Common myeloid progenitor, CD34-positive (primary cell): Measurements from ENCODE around the gene DDHD1.

Experiments
- CTCF ChIA-PET: fragments of 350-600 bp; sonication (Branson Sonifier 250); formaldehyde crosslinking; loops from one replicate; lab custom pipeline; 2021; ENCODE audit warnings: antibody characterized with exemption; lab: Charles Lee
- POLR2A ChIA-PET: fragments of 350-600 bp; sonication (Branson Sonifier 250); formaldehyde crosslinking; loops from one replicate; lab custom pipeline; 2021; ENCODE audit warnings: antibody characterized with exemption; lab: Charles Lee
- DNase-seq, 3 donors: peaks; one replicate each; pipeline versions ENCODE4 v3.0.0 to v3.0.0-alpha.2; 2013
- H3K27ac ChIP-seq, 2 experiments: 1 replicate in 1 of 2; 2 replicates in 1 of 2; pipeline ENCODE4 v1.7.0; 2013; ENCODE audit warnings: inconsistent platforms in 2 of 2, low read length in 2 of 2, mild to moderate bottlenecking in 2 of 2, low read depth in 1 of 2, moderate library complexity in 1 of 2; ENCODE audit not compliant: severe bottlenecking in 2 of 2, insufficient read depth in 1 of 2, poor library complexity in 1 of 2
- H3K27me3 ChIP-seq, 5 experiments: replicated peaks in 2 of 5; 1 replicate in 3 of 5; 2 replicates in 2 of 5; pipeline versions ENCODE4 v1.6.1 to v1.7.0; 2013; ENCODE audit warnings: low read length in 4 of 5, mild to moderate bottlenecking in 2 of 5, moderate library complexity in 2 of 5, inconsistent platforms in 1 of 5; ENCODE audit not compliant: insufficient read depth in 5 of 5, control insufficient read depth in 4 of 5
- H3K36me3 ChIP-seq, 4 experiments: 1 replicate in 2 of 4; 2 replicates in 2 of 4; pipeline versions ENCODE4 v1.6.1 to v1.7.0; 2013; ENCODE audit warnings: low read length in 3 of 4, control low read depth in 1 of 4, mild to moderate bottlenecking in 1 of 4; ENCODE audit not compliant: control insufficient read depth in 4 of 4, insufficient read depth in 4 of 4
- H3K4me1 ChIP-seq, 4 experiments: 1 replicate in 3 of 4; 2 replicates in 1 of 4; pipeline versions ENCODE4 v1.6.1 to v1.7.1; 2013; ENCODE audit warnings: low read length in 3 of 4, mild to moderate bottlenecking in 3 of 4, control low read depth in 1 of 4, inconsistent platforms in 1 of 4, moderate library complexity in 1 of 4; ENCODE audit not compliant: control insufficient read depth in 4 of 4, insufficient read depth in 4 of 4; ENCODE audit errors: control extremely low read depth in 1 of 4
- H3K4me3 ChIP-seq, 7 experiments: 1 replicate in 4 of 7; 2 replicates in 3 of 7; pipeline versions ENCODE4 v1.5.1 to v1.7.0; 2013; ENCODE audit warnings: mild to moderate bottlenecking in 7 of 7, low read length in 6 of 7, moderate library complexity in 6 of 7, inconsistent platforms in 2 of 7, low read depth in 2 of 7, control low read depth in 1 of 7; ENCODE audit not compliant: insufficient read depth in 4 of 7, control insufficient read depth in 1 of 7; ENCODE audit errors: extremely low read depth in 1 of 7
- H3K9me3 ChIP-seq, 5 experiments: 1 replicate in 4 of 5; 2 replicates in 1 of 5; pipeline versions ENCODE4 v1.6.1 to v1.7.1; 2013; ENCODE audit warnings: low read length in 4 of 5, mild to moderate bottlenecking in 2 of 5, inconsistent platforms in 1 of 5, low read depth in 1 of 5, moderate library complexity in 1 of 5; ENCODE audit not compliant: control insufficient read depth in 4 of 5, insufficient read depth in 2 of 5; ENCODE audit errors: control extremely low read depth in 1 of 5
- WGBS: methylation state at CpG from one replicate; pipeline ENCODE4 v1.1.5; 2013; ENCODE audit not compliant: insufficient coverage; 5-methylcytosine and 5-hydroxymethylcytosine counted together

DDHD1 gene

GRCh38 chr14:53035336-53036210, 117.5 kb downstream of the DDHD1 start:
- no peaks in the 10 kb centered on the region for H3K27me3 ChIP-seq
- H3K36me3 ChIP-seq: peaks cover 14 to 39% (median 24%) of the 10 kb centered on the region in 4 experiments
- peaks cover 0 to 3% (median 0%) of the 10 kb centered on the region in 4 experiments for H3K4me1 ChIP-seq
- H3K27ac ChIP-seq: no peak overlapping the region
- ChIA-PET POLR2A (interaction anchor here (0.6 kb wide), 1 partner anchor 311 kb away, joined by 3 read pairs; no protein-coding TSS in a partner anchor), CTCF (no interaction called here)
- 97% methylated on average over 3 of the region's 6 CpGs for WGBS
- peaks cover 0 to 6% (median 0%) of the 10 kb centered on the region in 5 experiments for H3K9me3 ChIP-seq
- DNase-seq: no peak
- H3K4me3 ChIP-seq: no peak overlapping the region

DNA sequence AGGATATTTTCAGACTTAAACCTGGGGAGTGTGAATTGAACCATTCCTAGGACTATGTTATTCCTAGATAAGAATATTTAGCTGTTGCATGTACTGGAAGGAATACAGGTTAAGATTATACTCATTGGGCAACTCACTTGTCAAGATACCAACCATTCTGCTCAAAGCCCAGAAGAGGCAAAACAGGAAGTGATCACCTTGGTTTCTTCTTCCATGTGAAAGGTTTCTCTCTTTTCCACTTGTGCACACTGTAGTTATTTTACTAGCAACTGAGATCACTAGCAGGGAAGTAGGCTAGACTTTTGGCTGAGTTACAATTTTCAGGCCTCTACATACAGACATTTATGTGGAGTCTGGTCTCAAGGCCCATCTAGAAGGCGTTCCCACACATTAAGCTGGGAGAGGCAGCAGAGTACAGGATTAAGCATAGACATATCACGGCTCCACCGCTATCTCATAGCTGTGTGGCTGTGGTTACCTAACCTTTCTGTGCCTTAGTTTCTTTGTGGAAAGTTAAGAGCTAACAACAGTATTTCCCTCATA, 118.4 kb downstream of the DDHD1 start:
- DNase-seq: no peak
- peaks cover 0 to 6% (median 0%) of the 10 kb centered on the region in 5 experiments for H3K9me3 ChIP-seq
- ChIA-PET POLR2A (no interaction called here), CTCF (no interaction called here)
- WGBS: 100% methylated on average over 1 of the region's 3 CpGs
- H3K4me1 ChIP-seq: peaks cover 0 to 3% (median 0%) of the 10 kb centered on the region in 4 experiments
- H3K36me3 ChIP-seq: peaks cover 10 to 34% (median 20%) of the 10 kb centered on the region in 4 experiments
- H3K27me3 ChIP-seq: no peaks in the 10 kb centered on the region
- H3K27ac ChIP-seq: no peak overlapping the region
- H3K4me3 ChIP-seq: no peak overlapping the region

DNA sequence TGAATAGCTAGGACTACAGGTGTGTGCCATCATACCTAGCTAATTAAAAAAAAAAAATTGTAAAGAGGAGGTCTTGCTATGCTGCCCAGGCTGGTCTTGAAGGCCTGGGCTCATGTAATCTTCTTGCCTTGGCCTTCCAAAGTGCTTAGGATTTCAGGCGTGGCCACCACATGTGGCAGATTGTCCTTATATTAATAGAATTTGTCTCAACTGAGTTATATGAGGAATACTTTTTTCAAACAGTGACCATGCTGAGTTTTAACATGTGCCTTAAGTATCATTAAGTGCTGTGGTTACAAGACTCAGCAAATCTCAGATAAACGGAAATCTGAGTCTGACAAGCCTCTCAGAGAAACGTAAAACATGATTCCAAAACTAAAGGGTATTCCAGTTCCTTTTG, 119.1 kb downstream of the DDHD1 start:
- Histone ChIP-seq H3K27ac (no peak overlapping the region), H3K4me3 (no peak overlapping the region), H3K36me3 (peaks cover 10 to 27% (median 16%) of the 10 kb centered on the region in 4 experiments), H3K27me3 (no peaks in the 10 kb centered on the region), H3K9me3 (peaks cover 0 to 6% (median 0%) of the 10 kb centered on the region in 5 experiments), H3K4me1 (peaks cover 0 to 3% (median 0%) of the 10 kb centered on the region in 4 experiments)
- no CpG with 5 or more reads among the region's 3 CpGs for WGBS
- ChIA-PET POLR2A (no interaction called here), CTCF (no interaction called here)
- no peak for DNase-seq

DNA sequence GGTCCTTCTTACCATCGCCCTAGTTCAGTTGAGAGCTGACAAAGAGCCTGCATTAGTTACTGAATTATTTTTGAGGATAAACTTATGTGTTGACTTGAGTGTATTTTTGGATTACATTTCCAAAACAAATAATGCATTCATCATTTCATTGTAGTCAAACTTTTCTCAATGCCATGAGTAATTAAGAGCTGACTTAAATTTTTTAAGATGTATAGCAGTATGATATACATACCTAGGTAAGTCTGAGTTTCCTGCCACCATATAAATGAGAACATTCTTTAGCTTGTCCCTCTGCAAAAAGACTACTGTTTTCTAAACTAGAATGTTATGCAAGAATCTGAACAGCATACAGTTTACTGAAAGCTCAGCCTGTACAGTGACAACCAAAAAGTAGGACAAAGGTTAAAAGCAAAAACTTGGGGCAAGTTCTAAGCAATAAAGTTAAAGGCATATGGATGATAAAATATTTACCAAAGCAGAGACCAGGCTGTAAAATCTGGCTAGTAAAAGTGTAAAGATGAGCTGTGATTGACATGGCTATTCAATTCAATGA, 120.2 kb downstream of the DDHD1 start:
- DNase-seq: no peak
- Histone ChIP-seq H3K4me3 (no peak overlapping the region), H3K4me1 (peaks cover 0 to 3% (median 0%) of the 10 kb centered on the region in 4 experiments), H3K27me3 (no peaks in the 10 kb centered on the region), H3K9me3 (no peaks in the 10 kb centered on the region), H3K36me3 (peaks cover 9 to 16% (median 10%) of the 10 kb centered on the region in 4 experiments), H3K27ac (no peak overlapping the region)
- CTCF ChIA-PET: no interaction called here
- 100% methylated on average over 1 of the region's 1 CpG for WGBS
- POLR2A ChIA-PET: no interaction called here

- H3K27ac ChIP-seq: no peak overlapping the region
- WGBS: 100% methylated on average over 1 of the region's 2 CpGs
These were observed 120.8 kb downstream of the DDHD1 start for GRCh38 chr14:53032161-53032803.

GRCh38 chr14:53027562-53027961, 125.6 kb downstream of the DDHD1 start:
- no peaks in the 10 kb centered on the region for H3K9me3 ChIP-seq
- DNase-seq: no peak
- H3K27me3 ChIP-seq: no peaks in the 10 kb centered on the region
- WGBS: 94% methylated on average over 2 of the region's 3 CpGs
- ChIA-PET CTCF (no interaction called here), POLR2A (no interaction called here)
- H3K27ac ChIP-seq: no peak overlapping the region
- no peak overlapping the region for H3K4me3 ChIP-seq
- peaks cover 0 to under 1% (median 0%) of the 10 kb centered on the region in 4 experiments for H3K36me3 ChIP-seq
- no peaks in the 10 kb centered on the region for H3K4me1 ChIP-seq

More at GRCh38 chr14:53032161-53032803, 120.8 kb downstream of the DDHD1 start:
- peaks cover 0 to 3% (median 0%) of the 10 kb centered on the region in 4 experiments for H3K4me1 ChIP-seq
- H3K27me3 ChIP-seq: no peaks in the 10 kb centered on the region
- POLR2A ChIA-PET: no interaction called here
- no peaks in the 10 kb centered on the region for H3K9me3 ChIP-seq
- no peak overlapping the region for H3K4me3 ChIP-seq
- CTCF ChIA-PET: no interaction called here
- DNase-seq: no peak
- peaks cover 3 to 10% (median 8%) of the 10 kb centered on the region in 4 experiments for H3K36me3 ChIP-seq
